ENCODE data around the gene POLR1E.
"Not testable (repeated sequence)": the region's sequence is repeated elsewhere in the genome, so short reads cannot be mapped to it uniquely, and the experiment has no call there.

Gene POLR1E

GRCh38 chr9:37499297-37499696 is 13.5 kb downstream of the POLR1E start:
- no peak for DNase-seq (ENCODE audit: low read depth, low spot score)

GRCh38 chr9:37501957-37502596 is 16.3 kb downstream of the POLR1E start:
- no peak overlapping the region for H3K27ac ChIP-seq
- no peak for DNase-seq (ENCODE audit: low read depth, low spot score)

More at GRCh38 chr9:37499297-37499696, 13.5 kb downstream of the POLR1E start:
- no peak overlapping the region for H3K27ac ChIP-seq

- DNase-seq (ENCODE audit: low read depth, low spot score): no peak
- no peak overlapping the region for H3K27ac ChIP-seq
These were observed 18.0 kb downstream of the POLR1E start for GRCh38 chr9:37503736-37504135.

GRCh38 chr9:37504605-37505004 is 18.9 kb downstream of the POLR1E start:
- DNase-seq (ENCODE audit: low read depth, low spot score): no peak
- H3K27ac ChIP-seq: no peak overlapping the region

- DNase-seq (ENCODE audit: low read depth, low spot score): no peak
- no peak overlapping the region for H3K27ac ChIP-seq
These were observed 21.9 kb downstream of the POLR1E start for GRCh38 chr9:37507566-37508134.

- DNase-seq (ENCODE audit: low read depth, low spot score): no peak
- no peak overlapping the region for H3K27ac ChIP-seq
These were observed 22.5 kb downstream of the POLR1E start for GRCh38 chr9:37508135-37508833.

- DNase-seq (ENCODE audit: low read depth, low spot score): no peak
- H3K27ac ChIP-seq: no peak overlapping the region
These were observed 23.1 kb downstream of the POLR1E start for GRCh38 chr9:37508834-37509206.

- no peak for DNase-seq (ENCODE audit: low read depth, low spot score)
- H3K27ac ChIP-seq: no peak overlapping the region
These were observed 23.8 kb downstream of the POLR1E start for GRCh38 chr9:37509536-37509935.

GRCh38 chr9:37510053-37510452 is 24.3 kb downstream of the POLR1E start:
- not testable (repeated sequence) for DNase-seq (ENCODE audit: low read depth, low spot score)

GRCh38 chr9:37511016-37512010 is 25.6 kb downstream of the POLR1E start:
- no peak for DNase-seq (ENCODE audit: low read depth, low spot score)

More at GRCh38 chr9:37510053-37510452, 24.3 kb downstream of the POLR1E start:
- H3K27ac ChIP-seq: not testable (repeated sequence)

GRCh38 chr9:37512437-37512836 is 26.7 kb downstream of the POLR1E start:
- H3K27ac ChIP-seq: no peak overlapping the region
- DNase-seq (ENCODE audit: low read depth, low spot score): no peak

More at GRCh38 chr9:37511016-37512010, 25.6 kb downstream of the POLR1E start:
- no peak overlapping the region for H3K27ac ChIP-seq

GRCh38 chr9:37514415-37514814 is 28.7 kb downstream of the POLR1E start:
- H3K27ac ChIP-seq; DNase-seq (ENCODE audit: low read depth, low spot score): not testable (repeated sequence)

GRCh38 chr9:37514999-37515398 is 29.3 kb downstream of the POLR1E start:
- H3K27ac ChIP-seq: no peak overlapping the region
- DNase-seq (ENCODE audit: low read depth, low spot score): no peak

GRCh38 chr9:37515620-37516258 is 30.0 kb downstream of the POLR1E start:
- H3K27ac ChIP-seq: no peak overlapping the region
- no peak for DNase-seq (ENCODE audit: low read depth, low spot score)

GRCh38 chr9:37517923-37518322 is 32.2 kb downstream of the POLR1E start:
- DNase-seq (ENCODE audit: low read depth, low spot score): no peak

GRCh38 chr9:37520641-37521040 is 34.9 kb downstream of the POLR1E start:
- DNase-seq (ENCODE audit: low read depth, low spot score): no peak

More at GRCh38 chr9:37517923-37518322, 32.2 kb downstream of the POLR1E start:
- no peak overlapping the region for H3K27ac ChIP-seq

GRCh38 chr9:37521111-37521510 is 35.4 kb downstream of the POLR1E start:
- no peak for DNase-seq (ENCODE audit: low read depth, low spot score)
- no peak overlapping the region for H3K27ac ChIP-seq

More at GRCh38 chr9:37520641-37521040, 34.9 kb downstream of the POLR1E start:
- H3K27ac ChIP-seq: no peak overlapping the region

- no peak for DNase-seq (ENCODE audit: low read depth, low spot score)
- no peak overlapping the region for H3K27ac ChIP-seq
These were observed 37.2 kb downstream of the POLR1E start for GRCh38 chr9:37522971-37523370.

- DNase-seq (ENCODE audit: low read depth, low spot score): no peak
- no peak overlapping the region for H3K27ac ChIP-seq
These were observed 38.2 kb downstream of the POLR1E start for GRCh38 chr9:37523916-37524315.

Measured in epithelial cell of prostate (primary cell).